Suprapubic skin (tissue), 3 donors: ENCODE results near the gene C10orf95.

ENCODE experiments used
- EP300 ChIP-seq: sonication (generic); formaldehyde crosslinking; IDR thresholded peaks from one replicate; pipeline ENCODE4 v1.6.1; 2017; ENCODE audit warnings: antibody characterized with exemption
- POLR2A ChIP-seq, 2 donors: fragments of 450-650 bp; IDR thresholded peaks; one replicate each; pipeline ENCODE4 v1.6.1; 2017; ENCODE audit warnings: antibody characterized with exemption in 2 of 2, mild to moderate bottlenecking in 2 of 2, moderate library complexity in 2 of 2
- TF ChIP-seq, protein P1 (sequence below), 2 donors: fragments of 200-600 bp in 1 of 2; fragments of 450-650 bp in 1 of 2; sonication (generic) in 1 of 2; IDR thresholded peaks; one replicate each; pipeline ENCODE4 v1.5.1; 2016 to 2019; ENCODE audit warnings: antibody characterized with exemption in 2 of 2, mild to moderate bottlenecking in 1 of 2, moderate library complexity in 1 of 2

DNA sequence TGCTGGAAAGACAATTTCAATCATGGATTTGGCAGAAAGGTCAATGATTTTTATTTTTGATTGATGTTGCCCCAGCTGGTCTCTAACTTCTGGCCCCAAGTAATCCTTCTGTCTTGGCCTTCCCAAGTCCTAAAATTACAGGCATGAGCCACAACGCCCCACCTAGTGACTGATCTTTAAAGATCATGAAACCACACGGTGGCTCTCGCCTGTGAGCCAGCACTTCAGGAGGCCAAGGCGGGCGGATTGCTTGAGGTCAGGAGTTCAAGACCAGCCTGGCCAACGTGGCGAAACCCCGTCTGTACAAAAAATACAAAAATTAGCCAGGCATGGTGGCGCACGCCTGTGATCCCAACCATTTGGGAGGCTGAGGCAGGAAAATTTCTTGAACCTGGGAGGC, 12.6 kb upstream of the C10orf95 start:
- TF ChIP-seq, protein P1, sequence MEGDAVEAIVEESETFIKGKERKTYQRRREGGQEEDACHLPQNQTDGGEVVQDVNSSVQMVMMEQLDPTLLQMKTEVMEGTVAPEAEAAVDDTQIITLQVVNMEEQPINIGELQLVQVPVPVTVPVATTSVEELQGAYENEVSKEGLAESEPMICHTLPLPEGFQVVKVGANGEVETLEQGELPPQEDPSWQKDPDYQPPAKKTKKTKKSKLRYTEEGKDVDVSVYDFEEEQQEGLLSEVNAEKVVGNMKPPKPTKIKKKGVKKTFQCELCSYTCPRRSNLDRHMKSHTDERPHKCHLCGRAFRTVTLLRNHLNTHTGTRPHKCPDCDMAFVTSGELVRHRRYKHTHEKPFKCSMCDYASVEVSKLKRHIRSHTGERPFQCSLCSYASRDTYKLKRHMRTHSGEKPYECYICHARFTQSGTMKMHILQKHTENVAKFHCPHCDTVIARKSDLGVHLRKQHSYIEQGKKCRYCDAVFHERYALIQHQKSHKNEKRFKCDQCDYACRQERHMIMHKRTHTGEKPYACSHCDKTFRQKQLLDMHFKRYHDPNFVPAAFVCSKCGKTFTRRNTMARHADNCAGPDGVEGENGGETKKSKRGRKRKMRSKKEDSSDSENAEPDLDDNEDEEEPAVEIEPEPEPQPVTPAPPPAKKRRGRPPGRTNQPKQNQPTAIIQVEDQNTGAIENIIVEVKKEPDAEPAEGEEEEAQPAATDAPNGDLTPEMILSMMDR (IDR thresholded peaks at IDR 0.05): no peak
- no peak for TF ChIP-seq POLR2A (IDR thresholded peaks at IDR 0.05)
- TF ChIP-seq EP300: no peak
